HepG2 (cell line): Measurements from ENCODE around the gene SORBS2. TPM values are rescaled to one million over a fixed set of nuclear protein-coding genes. Genes with fewer than 3 reads are reported as not detected.

Source experiments
- AHR ChIP-seq: IDR thresholded peaks from 2 replicates; pipeline ENCODE4 v1.6.1; 2018; ENCODE audit warnings: missing genetic modification reagents, missing compliant biosample characterization
- BRCA1 ChIP-seq: sonication (generic); formaldehyde crosslinking; IDR thresholded peaks from 2 replicates; pipeline ENCODE4 v1.4.0; 2020; ENCODE audit warnings: missing genetic modification reagents
- FOXA3 ChIP-seq: IDR thresholded peaks from 2 replicates; pipeline ENCODE4 v1.6.1; 2016; ENCODE audit warnings: missing genetic modification reagents, missing compliant biosample characterization
- HDAC2 ChIP-seq: sonication (generic); formaldehyde crosslinking; IDR thresholded peaks from 2 replicates; pipeline ENCODE4 v1.4.0; 2020; ENCODE audit warnings: missing genetic modification reagents
- NR2F1 ChIP-seq, 2 experiments: fragments of 450-650 bp in 1 of 2; formaldehyde crosslinking in 1 of 2; IDR thresholded peaks; 2 replicates each; pipeline versions ENCODE4 v1.5.0 to v1.6.1; 2016 to 2020; ENCODE audit warnings: mild to moderate bottlenecking in 1 of 2, missing compliant biosample characterization in 1 of 2, missing genetic modification reagents in 1 of 2, moderate library complexity in 1 of 2
- NR2F6 ChIP-seq, 2 experiments: IDR thresholded peaks; 2 replicates each; pipeline ENCODE4 v1.6.1; 2016; ENCODE audit warnings: antibody characterized with exemption in 1 of 2, mild to moderate bottlenecking in 1 of 2
- PAXIP1 ChIP-seq: sonication (generic); formaldehyde crosslinking; conservative IDR thresholded peaks from 2 replicates; pipeline ENCODE4 v1.4.0; 2020; ENCODE audit warnings: mild to moderate bottlenecking, missing genetic modification reagents, moderate library complexity
- RERE ChIP-seq: IDR thresholded peaks from 2 replicates; pipeline ENCODE4 v1.6.1; 2016; ENCODE audit warnings: low read depth, missing genetic modification reagents, missing compliant biosample characterization
- RNF219 ChIP-seq: sonication (generic); formaldehyde crosslinking; IDR thresholded peaks from 2 replicates; pipeline ENCODE4 v1.5.0; 2020; ENCODE audit warnings: mild to moderate bottlenecking, missing genetic modification reagents
- THYN1 ChIP-seq: sonication (generic); formaldehyde crosslinking; IDR thresholded peaks from 2 replicates; pipeline ENCODE4 v1.8.1; 2023; ENCODE audit warnings: low read depth, mild to moderate bottlenecking, moderate library complexity, missing genetic modification reagents, borderline replicate concordance
- ZGPAT ChIP-seq: IDR thresholded peaks from 2 replicates; pipeline ENCODE4 v1.6.1; 2016; ENCODE audit warnings: mild to moderate bottlenecking
- ZNF280B ChIP-seq: sonication (generic); formaldehyde crosslinking; IDR thresholded peaks from 2 replicates; pipeline ENCODE4 v1.5.0; 2020; ENCODE audit warnings: missing genetic modification reagents, mild to moderate bottlenecking, borderline replicate concordance
- ZNF354B ChIP-seq: sonication (generic); formaldehyde crosslinking; IDR thresholded peaks from 2 replicates; pipeline ENCODE4 v1.8.0; 2022; ENCODE audit warnings: mild to moderate bottlenecking, missing genetic modification reagents
- ZNF501 ChIP-seq: sonication (generic); formaldehyde crosslinking; IDR thresholded peaks from 2 replicates; pipeline ENCODE4 v1.5.1; 2020; ENCODE audit warnings: mild to moderate bottlenecking, moderate library complexity, missing genetic modification reagents
- polyA plus RNA-seq, 8 experiments: library from polyadenylated mRNA; depleted of rRNA in 3 of 8; stranded (reverse) in 7 of 8; unstranded in 1 of 8; fragments of >200 nt; fragmentation: Illumina TruSeq in 4 of 8; extraction: Trizol in 4 of 8; gene quantifications; 2 replicates each; pipeline versions ENCODE4 v1.2.1 to v1.2.3, GENCODE V29; 2011 to 2016; ENCODE audit warnings: low read depth in 4 of 8, missing spikeins in 1 of 8, mixed read lengths in 1 of 8; ENCODE audit not compliant: insufficient read depth in 1 of 8
- total RNA-seq, 5 experiments: library from RNA; depleted of rRNA; stranded (reverse); fragments of >200 nt; fragmentation: Illumina TruSeq; extraction: Trizol; gene quantifications; 2 replicates each; pipeline ENCODE4 v1.2.3, GENCODE V29; 2016; ENCODE audit warnings: low read depth in 1 of 5

Gene SORBS2
- total and polyA plus RNA-seq, 2 of the 13 experiments (the other 11 are each of a cell fraction or from before 2014, with no cell fraction given), result 25.0 to 80.5 TPM

- TF ChIP-seq ZNF280B (CRISPR knock-in tag) (no peak), ZNF354B (no peak), FOXA3 (CRISPR knock-in tag) (peak; percentile 46; the same call in 1 of the 2 replicates), ZNF501 (CRISPR knock-in tag) (no peak), ZGPAT (CRISPR knock-in tag) (peak; percentile 50), RNF219 (CRISPR knock-in tag) (no peak), THYN1 (no peak), BRCA1 (CRISPR knock-in tag) (no peak), NR2F6 (IDR thresholded peaks at IDR 0.05) (peak; percentile 58), NR2F6 (CRISPR knock-in tag; IDR thresholded peaks at IDR 0.05) (peak; percentile 56; the same call in 1 of the 2 replicates), NR2F1 (CRISPR knock-in tag; IDR thresholded peaks at IDR 0.05) (no peak), HDAC2 (peak; percentile 41), AHR (no peak), RERE (peak; percentile 75), PAXIP1 (CRISPR knock-in tag) (peak; percentile 79)
Observed at GRCh38 chr4:185651137-185651677, 160.8 kb downstream of the SORBS2 start (continued).
